GM10248 (cell line): ENCODE results near the gene CERS6.

Source experiments
- CTCF ChIA-PET: fragments of 300-600 bp; sonication (Branson Sonifier 250); formaldehyde crosslinking; extraction: SDS; loops from one replicate; lab custom pipeline; 2021; ENCODE audit warnings: antibody characterized with exemption; lab: Yijun Ruan, JAX
- POLR2A ChIA-PET: fragments of 350-650 bp; sonication (Branson Sonifier 250); formaldehyde crosslinking; extraction: SDS; loops from one replicate; lab custom pipeline; 2020; ENCODE audit warnings: antibody characterized with exemption; lab: Yijun Ruan, JAX
- DNase-seq: peaks from one replicate; pipeline ENCODE4 v3.0.0; 2012; ENCODE audit errors: extremely low spot score
- CTCF ChIP-seq: IDR thresholded peaks from 2 replicates; pipeline ENCODE4 v1.5.1; 2012; ENCODE audit warnings: mild to moderate bottlenecking, low read depth; ENCODE audit errors: extremely low read depth, missing control alignments, control extremely low read depth

Gene CERS6

GRCh38 chr2:168633200-168633599 lies 177.1 kb downstream of the CERS6 start:
- POLR2A ChIA-PET: no interaction called here
- DNase-seq: no peak
- TF ChIP-seq CTCF: no peak
- CTCF ChIA-PET: interaction anchor here (1.0 to 1.1 kb wide), 3 partner anchors 9 to 126 kb away, joined by 3 read pairs; no protein-coding TSS in a partner anchor

- ChIA-PET CTCF (interaction anchor here (1.1 kb wide), 1 partner anchor 126 kb away, joined by 3 read pairs; no protein-coding TSS in a partner anchor), POLR2A (no interaction called here)
These were observed 177.8 kb downstream of the CERS6 start for GRCh38 chr2:168633895-168634294.

GRCh38 chr2:168635065-168635577 lies 179.0 kb downstream of the CERS6 start:
- ChIA-PET POLR2A (no interaction called here), CTCF (interaction anchor here (0.6 to 2.6 kb wide), 6 partner anchors 9 to 111 kb away, joined by 3 to 7 read pairs (median 3); no protein-coding TSS in a partner anchor)
- no peak for DNase-seq
- no peak for TF ChIP-seq CTCF

More at GRCh38 chr2:168633895-168634294, 177.8 kb downstream of the CERS6 start:
- no peak for DNase-seq
- TF ChIP-seq CTCF: no peak

- no peak for TF ChIP-seq CTCF
- no peak for DNase-seq
- CTCF ChIA-PET: interaction anchor here (1.2 to 2.3 kb wide), 4 partner anchors 13 to 107 kb away, joined by 3 to 9 read pairs (median 4); no protein-coding TSS in a partner anchor
- POLR2A ChIA-PET: no interaction called here
These were observed 182.9 kb downstream of the CERS6 start for GRCh38 chr2:168639018-168639417.

GRCh38 chr2:168639441-168639898 lies 183.4 kb downstream of the CERS6 start:
- CTCF ChIA-PET: interaction anchor here (1.2 to 2.3 kb wide), 4 partner anchors 12 to 23 kb away, joined by 3 to 9 read pairs (median 4); no protein-coding TSS in a partner anchor
- POLR2A ChIA-PET: no interaction called here
- no peak for TF ChIP-seq CTCF
- DNase-seq: no peak

- TF ChIP-seq CTCF: no peak
- no peak for DNase-seq
- ChIA-PET POLR2A (no interaction called here), CTCF (interaction anchor here (0.9 to 2.3 kb wide), 3 partner anchors 10 to 23 kb away, joined by 4 to 9 read pairs (median 4); no protein-coding TSS in a partner anchor)
These were observed 184.0 kb downstream of the CERS6 start for GRCh38 chr2:168640039-168640438.
